Right ventricle myocardium inferior (tissue), 1 donor: ENCODE data around the gene DUSP10. TPM values are rescaled to one million over a fixed set of nuclear protein-coding genes. Genes with fewer than 3 reads are reported as not detected.

Experiments
- ATAC-seq: fragments of 200-7000 bp; cut with Tn5 transposase; one replicate; pipeline ENCODE4 v1.9.1; 2020; ENCODE audit warnings: mild to moderate bottlenecking, moderate library complexity
- DNase-seq: peaks from one replicate; pipeline ENCODE4 v3.0.0; 2021; ENCODE audit errors: missing footprints
- intact Hi-C: fragments of 100-400 bp; cut with DNase I; formaldehyde crosslinking; loops from one replicate; pipeline ENCODE4 v1.11.0; 2022
- total RNA-seq: library from RNA; stranded (reverse); fragmentation: NEBNext Ultra II Directional; extraction: Animal tissue kit (Norgen Biotek cat#: 25700); gene quantifications from one replicate; pipeline ENCODE4 v1.2.1, GENCODE V29; 2021
- donor health status: DM: no; HTN: yes; CAD: no; lungs with severe emphysema.

Gene DUSP10
- total RNA-seq, 1 donor from 2014 or later: 3.2 TPM

DNA sequence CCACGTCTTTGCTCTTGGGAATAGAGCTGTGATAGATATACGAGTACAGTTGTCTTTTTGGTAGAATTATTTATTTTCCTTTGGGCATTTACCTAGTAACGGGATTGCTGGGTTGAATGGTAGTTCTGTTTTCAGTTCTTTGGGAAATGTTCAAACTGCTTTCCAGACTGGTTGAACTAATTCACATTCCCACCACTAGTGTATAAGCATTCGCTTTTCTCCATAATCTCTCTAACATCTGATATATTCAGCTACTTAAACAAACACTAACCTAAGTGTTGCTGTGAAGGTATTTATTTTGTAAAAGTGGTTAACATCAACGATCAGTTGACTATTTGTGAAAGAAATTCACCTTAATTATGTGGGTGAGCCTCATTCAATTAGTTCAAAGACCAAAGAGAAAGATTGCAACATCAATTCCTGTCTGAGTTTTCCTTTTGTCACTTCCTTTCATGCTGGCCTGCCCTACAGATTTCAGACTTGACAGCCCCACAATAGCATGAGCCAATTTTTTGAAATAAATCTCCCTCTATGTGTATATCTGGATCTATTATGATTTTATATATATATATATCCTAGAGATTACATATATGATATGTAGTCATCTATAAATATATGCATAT lies 26.7 kb upstream of the DUSP10 start:
- ATAC-seq (no peak), DNase-seq (no peak)
- intact Hi-C loops: no loop called here

DNA sequence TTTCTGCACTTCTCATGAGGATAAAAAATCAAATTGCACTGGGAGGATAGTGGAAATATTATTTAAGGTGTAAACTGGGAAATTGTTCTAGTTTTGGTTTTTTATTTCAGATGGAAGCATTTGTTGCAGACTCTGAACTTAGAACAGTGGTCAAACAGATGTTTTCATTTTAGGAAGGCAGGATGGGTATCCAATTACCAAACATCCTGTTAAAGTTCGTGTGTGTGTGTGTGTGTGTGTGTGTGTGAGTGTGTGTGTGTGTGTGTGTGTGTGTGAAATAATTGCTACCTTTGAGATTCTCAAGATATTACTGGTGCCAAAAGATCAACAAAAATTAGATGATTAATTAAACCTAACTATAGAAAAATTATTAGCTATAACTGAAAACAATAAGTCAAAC lies 24.3 kb upstream of the DUSP10 start:
- no peak for DNase-seq
- intact Hi-C loops: no loop called here
- ATAC-seq: no peak

DNA sequence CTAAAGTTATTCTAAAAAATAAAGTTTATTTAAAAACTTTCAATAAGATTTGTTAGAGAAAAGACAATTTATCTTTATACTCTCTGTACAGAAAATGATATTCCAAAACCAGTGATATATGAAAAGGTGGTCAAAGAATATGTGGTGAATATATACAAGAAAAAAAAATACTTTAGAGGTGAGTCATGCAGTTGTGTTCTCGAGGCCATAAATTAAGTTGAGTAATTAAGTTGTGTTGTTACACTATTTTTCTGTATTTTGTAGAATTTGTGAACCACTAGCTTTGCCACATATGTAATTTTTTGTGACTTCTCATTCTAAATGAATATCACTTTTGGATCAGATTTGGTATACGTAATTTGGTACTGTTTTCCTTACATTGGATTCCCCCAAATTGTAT lies 23.6 kb upstream of the DUSP10 start:
- no peak for ATAC-seq
- DNase-seq: no peak
- intact Hi-C loops: no loop called here

DNA sequence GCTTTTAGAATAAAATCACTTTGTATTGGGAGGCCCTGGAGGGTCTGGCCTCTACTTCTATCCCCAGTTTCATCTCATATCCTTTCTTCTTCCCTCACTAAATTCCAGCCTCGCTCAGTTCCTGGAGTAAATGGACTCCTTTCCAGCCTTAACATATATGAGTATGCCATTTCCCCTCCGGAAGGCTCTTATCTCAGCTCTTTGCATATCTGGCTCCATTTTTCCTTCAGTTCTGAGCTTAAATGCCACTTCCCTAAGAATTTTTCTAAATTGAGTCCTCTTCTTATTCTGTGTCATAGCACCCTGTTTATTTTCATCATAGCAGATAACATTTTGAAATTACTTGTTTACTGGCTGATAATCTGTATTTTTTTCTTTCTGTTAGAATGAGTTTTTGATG lies 20.2 kb upstream of the DUSP10 start:
- no peak for ATAC-seq
- intact Hi-C loops: no loop called here
- DNase-seq: no peak

DNA sequence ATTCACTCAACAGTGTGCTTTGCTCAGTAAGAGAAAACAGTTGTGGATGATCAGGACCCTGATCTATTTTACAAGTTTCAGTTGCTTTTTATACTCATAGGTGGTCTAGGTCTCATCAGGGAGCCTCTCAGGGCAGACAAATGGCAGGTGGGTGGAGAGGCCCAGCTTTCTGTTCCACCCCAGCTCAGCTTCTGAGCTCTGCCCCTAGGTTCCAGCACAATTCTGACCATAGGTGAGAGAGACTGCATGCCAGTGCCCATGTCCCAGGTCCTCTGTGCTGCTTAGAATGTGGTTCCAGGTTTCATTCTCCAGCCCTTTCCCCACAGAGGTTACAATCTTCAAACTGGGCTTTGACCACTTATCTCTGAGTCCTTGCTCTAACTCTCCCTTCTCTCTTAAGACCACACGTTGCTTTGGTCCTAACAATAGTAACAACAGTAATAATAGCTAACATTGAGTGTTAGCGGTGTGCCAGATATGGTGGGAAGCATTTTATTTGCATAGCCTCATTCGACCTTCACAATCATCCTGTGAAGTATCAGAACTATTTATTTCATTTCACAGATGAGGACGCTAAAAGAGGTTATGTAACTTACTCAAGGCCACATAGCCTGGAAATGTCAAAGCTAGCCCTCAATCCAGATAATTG lies 19.6 kb upstream of the DUSP10 start:
- intact Hi-C loops: no loop called here

DNA sequence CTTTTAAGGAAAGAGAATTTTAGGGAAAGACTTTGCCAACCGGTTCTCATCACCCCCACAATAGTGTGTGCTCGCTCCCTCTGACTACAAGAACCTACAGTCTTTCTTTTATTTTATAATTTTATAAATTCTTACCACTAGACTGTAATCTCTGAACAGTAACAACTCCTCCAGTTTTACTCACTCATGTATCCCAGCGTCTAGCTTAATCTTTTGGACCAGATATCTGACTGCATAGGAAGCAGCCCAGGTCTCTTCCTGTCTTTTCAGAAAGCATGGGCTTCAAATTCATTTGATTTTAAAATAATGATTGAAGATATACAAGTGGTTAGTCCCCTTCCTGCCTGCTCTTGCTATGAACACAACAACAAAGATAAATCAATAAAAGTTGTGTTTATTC lies 19.0 kb upstream of the DUSP10 start:
- ATAC-seq (no peak), DNase-seq (no peak)
- intact Hi-C loops: no loop called here

More for the DNA sequence above, 19.6 kb upstream of the DUSP10 start:
- ATAC-seq (no peak), DNase-seq (no peak)

DNA sequence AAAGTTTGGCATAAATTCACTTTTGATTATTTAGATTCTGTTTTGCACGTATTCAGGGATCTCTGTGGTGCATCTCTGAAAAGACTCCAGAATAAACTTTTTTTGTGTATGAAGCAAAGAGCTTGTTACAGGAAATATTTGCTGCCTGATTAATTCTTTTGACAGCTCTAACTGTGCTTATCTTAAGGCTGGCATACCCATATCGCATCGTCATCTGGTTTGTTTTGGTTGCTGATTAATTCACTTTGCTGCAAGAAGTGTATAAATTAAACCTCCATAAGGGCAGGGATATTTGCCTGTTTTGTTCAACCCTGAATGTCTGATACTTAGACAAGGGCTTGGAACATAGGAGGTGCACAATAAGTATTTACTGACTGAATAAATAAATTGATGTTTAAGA lies 17.5 kb upstream of the DUSP10 start:
- ATAC-seq (no peak), DNase-seq (no peak)
- intact Hi-C loops: no loop called here

DNA sequence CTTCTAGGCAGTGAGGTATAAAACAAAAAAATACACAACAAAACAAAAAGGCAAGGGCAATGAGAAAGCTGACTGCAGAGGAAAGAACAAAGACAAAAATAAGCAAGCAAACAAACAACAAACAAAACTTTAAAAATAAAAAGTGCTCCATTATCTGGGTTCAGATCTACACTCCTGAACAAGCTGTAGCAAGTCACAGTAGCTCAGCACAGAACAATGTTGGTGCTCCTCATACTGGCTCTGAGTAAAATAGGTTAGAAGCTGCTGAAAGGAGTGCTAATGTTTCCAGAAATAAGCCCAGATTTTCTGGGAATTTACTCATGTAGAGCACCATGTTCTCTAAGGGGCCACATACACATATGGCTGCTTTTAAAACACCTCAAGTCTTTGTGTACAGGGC lies 16.6 kb upstream of the DUSP10 start:
- intact Hi-C loops: no loop called here

DNA sequence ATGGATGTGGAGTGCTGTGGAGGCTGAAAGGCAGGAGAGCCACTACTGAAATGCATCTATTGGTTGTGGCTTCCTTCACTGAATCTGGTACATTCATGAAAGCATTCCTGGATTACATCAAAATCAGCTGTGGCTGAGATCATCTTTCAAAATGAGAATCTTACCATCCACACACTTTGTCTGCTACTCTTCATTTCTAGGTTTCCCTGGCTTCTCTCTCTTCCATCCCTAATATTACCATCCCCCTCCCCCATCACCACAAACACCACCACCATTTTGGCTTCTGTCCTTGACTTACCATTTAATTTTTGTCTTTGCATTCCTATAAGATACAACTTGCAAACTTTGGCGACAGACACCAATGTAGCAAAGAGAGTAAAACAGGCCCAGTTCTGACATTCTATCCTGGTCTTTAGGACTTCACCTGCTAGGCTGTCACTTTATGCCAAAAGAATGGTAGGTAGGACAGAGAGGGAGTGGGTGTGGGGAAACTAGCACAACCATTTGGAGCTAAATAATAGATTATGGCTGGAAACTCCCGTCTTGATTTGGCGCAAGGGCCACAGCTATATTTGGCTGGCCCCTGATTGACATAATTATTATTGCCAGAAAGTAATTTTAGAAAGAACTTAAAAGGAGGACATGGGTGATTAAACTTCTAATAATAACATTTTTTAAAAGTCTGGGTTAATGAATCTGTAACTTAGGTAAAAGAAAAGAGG lies 15.1 kb upstream of the DUSP10 start:
- DNase-seq: no peak
- ATAC-seq: no peak
- intact Hi-C loops: no loop called here

More for the DNA sequence above, 16.6 kb upstream of the DUSP10 start:
- ATAC-seq (no peak), DNase-seq (no peak)

DNA sequence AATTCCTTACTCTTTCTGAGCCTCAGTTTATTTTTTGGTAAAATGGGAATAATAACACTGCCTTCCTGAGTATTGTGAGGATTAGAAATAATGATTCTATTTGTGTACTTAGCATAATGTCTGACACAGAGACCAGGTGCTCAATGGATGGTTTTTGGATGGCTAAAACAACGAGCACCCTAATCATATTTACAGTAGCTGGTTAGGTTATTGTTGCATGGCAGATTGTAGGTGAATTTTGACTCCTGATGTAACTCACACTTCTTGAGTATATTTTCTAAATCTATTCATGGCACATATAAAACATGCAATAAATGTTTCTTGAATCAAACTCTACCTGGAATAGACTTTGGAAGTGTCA lies 11.9 kb upstream of the DUSP10 start:
- intact Hi-C loops: no loop called here
- DNase-seq (no peak), ATAC-seq (no peak)

DNA sequence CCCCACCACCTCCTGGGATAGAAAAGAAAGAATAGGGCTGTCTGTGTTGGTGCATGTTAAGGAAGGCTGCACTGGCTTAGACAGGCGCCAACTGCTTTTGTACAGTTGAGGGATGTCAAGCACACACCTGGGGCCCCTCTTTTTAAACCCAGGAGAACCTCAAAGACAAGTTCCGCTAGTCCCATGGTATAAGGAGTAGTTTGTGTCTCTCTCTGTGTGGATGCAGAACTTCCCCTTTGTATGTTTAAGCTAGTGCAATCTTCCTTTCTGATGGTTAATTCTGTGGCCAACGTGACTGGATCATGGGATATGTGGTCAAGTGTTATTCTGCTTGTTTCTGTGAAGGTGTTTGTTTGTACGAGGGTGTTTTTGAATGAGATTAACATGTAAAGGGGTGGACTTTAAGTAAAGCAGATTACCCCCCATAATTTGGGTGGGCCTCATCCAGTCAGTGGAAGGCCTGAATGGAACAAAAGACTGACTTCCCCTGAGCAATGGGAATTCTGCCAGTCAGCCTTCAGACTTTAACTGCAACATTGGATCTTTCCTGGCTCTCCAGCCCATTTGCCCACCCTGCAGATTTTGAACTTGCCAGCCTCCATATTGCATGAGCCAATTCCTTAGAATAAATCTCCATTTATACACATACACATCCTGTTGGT lies 9.5 kb upstream of the DUSP10 start:
- no peak for DNase-seq
- intact Hi-C loops: no loop called here
- ATAC-seq: no peak

DNA sequence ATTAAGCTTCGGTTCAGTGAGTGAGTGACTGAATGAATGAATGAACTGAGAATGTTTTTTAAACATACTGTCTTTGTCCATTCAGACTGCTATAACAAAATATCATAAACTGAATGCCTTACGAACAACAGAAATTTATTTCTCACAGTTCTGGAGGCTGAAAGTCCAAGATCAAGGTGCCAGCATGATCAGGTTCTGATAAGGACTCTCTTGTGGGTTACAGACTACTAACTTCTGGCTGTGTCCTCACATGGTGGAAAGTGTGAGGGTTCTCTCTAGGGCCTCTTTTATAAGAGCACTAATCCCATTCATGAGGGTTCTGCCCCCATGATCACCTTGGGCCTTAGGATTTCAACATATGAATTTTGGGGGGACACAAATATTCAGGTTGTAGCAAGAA lies 7.1 kb upstream of the DUSP10 start:
- DNase-seq: no peak
- ATAC-seq: no peak
- intact Hi-C loops: loop anchor here (10.0 kb wide), 2 partner anchors 86 to 954 kb away; no protein-coding TSS in a partner anchor

DNA sequence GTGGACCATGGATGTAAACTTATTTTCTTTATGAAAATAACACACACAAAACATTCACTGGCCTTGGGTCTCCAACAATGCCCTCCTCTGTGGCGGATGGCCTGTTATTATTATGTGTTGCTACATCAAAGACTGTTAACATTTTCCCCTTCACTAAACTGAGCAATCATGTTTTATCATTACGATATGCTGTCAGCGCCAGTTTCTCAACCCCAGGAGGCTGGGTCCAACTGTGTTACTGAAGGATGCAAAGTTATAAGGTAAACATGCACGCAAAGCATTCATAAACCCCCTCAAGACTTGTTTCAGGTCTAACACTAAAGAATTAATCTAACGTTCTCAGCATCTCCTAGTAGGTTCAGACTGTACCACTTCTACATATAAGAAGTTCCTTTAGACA lies 6.0 kb upstream of the DUSP10 start:
- DNase-seq (no peak), ATAC-seq (no peak)
- intact Hi-C loops: loop anchor here (10.0 kb wide), 2 partner anchors 87 to 953 kb away; no protein-coding TSS in a partner anchor

DNA sequence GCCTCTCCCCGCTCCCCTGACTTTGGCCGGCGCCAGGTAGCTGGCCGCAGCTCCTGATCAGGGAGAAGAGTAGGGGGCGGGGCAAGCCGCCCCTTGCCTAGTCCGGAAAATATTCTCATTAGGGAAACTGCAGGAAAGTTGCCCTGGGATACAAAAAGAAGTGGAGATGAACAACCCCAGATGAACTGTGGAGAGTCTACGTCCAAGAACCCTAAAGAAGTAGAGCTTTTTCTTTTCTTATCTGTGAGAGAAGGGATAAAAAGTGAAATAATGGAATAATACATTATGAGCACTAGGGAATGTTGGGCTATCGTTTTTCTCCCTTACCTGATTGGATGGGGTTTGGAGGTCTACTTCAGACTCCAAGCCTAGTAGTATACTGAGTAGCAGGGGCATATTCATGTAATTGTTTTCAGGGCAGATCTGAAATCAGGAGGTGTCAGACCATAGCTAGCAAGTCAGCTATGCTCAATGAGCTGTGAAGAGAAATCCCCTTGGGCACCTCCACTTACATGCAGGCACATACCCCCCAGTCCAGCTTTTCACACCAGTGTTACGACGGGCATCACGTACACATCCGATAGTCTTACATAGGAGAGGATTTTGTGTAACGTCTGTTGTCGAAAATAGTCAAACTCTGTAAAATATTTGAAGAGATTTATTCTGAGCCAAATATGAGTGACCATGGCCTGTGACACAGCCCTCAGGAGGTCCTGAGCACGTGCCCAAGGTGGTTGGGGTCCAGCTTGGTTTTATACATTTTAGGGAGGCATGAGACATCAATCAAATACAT lies 1.7 kb upstream of the DUSP10 start:
- intact Hi-C loops: loop anchor here (2.0 to 10.0 kb wide), 7 partner anchors 91 to 949 kb away; no protein-coding TSS in a partner anchor
- ATAC-seq (no peak), DNase-seq (no peak)

DNA sequence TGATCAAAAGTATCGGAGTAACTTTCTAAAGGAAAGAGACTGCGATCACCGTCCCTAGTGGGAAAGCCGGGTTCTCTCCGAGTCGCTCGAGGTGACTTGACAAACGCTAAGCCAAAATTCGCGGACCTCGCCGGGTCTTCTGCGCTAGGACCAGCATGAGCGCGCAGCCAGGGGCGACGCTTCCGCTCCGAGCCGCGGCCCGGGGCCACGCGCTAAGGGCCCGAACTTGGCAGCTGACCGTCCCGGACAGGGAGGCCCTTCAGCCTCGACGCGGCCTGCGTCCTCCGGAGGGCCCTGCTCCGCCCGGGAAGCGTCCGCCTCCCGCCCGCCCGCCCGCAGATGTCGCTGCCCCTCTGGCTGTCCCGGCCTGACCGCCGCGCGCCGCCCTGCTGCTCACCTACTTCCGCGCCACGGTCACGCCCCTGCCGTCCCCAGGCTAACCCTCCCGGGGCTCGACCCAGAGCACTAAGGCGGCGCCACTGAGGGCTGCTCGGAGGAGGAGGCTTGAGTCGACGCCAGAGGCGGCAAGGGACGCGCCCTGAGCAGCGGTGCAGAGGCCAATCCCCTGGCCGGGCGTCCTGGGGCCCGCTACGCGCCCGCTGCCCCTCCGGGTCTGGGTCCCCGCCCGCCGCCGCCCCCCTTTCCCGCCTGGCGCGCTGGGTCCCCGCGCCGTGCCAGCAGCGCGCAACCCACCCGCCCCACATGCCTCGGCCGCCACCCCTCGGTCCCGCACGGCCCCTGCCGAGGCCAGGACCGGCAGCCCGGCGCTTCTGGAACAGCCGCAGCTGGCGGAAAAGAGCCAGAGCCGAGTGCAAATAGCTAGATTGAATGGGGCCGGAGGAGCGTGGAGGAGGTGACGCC lies 896 bp upstream of the DUSP10 start:
- intact Hi-C loops: loop anchor here (2.0 to 10.0 kb wide), 7 partner anchors 92 to 948 kb away; no protein-coding TSS in a partner anchor
- ATAC-seq (peak; percentile 88), DNase-seq (peak; percentile 96)

DNA sequence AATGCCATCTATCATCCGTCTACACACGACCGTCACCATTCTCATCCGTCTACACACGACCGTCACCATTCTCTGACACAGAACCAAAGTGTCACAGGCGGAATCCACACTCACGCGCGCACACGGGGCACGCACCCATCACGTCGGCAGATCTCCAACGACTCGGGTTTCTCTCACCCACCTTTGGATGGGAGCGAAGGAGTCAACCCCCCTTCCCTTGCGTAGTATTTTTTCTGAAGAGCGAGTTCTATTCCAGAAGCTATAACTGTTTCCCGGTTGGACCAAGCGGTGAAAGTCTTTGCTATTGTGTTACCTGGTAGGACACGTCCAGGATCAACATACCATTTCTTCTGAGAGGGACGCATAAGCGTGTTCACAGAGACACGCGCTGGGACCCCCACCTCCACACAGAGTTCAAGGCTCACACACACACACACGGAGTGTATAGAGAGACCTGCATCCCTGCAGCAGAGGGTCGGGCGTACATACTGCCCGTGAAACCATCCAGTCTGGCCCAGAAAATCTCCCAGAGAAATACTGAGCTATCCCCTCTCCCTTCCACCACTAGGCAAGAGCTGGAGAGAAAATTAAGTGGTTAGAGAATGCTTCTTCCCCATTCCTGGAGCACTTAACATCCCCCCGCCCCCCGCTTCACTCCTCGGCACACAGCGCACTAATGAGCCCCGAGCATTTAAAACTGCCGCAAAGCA lies 741 bp downstream of the DUSP10 start:
- ATAC-seq (no peak), DNase-seq (no peak)
- intact Hi-C loops: loop anchor here (5.0 to 10.0 kb wide), 6 partner anchors 94 to 946 kb away; no protein-coding TSS in a partner anchor

DNA sequence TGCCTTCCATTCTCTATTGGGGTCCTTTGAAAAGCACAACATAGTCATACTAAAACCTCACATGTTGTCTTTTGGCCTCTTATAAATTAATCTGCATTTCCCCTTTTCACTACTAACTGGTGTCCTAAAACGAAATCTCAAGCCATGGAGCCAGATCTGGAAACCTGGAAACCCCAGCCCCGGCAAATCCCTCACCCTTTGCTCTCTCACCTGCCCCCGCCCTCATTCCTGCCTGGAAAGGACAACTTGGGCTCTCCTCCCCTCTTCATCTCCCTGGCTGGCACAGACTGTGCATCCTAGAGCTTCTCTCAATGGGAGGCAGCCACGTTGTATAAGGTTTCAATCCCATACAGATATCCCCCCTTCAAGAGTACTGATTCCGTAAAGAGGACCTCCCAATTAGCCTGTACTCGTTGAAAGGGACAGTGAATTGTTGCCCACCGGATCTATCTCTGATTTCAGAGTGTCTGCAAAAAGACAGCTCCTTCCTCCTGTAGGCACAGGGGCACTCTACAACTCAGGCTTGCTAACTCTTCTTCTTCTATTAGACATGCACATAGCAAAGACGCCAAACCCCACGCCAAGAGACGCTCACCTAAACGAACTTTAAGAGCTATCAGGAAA lies 1.4 kb downstream of the DUSP10 start:
- ATAC-seq (no peak), DNase-seq (no peak)
- intact Hi-C loops: loop anchor here (5.0 to 10.0 kb wide), 6 partner anchors 94 to 946 kb away; no protein-coding TSS in a partner anchor
